GM12892 (cell line): Measurements from ENCODE around the gene GRAMD1A.

Source experiments
- POLR2A ChIP-seq: IDR thresholded peaks from 2 replicates; pipeline ENCODE4 v1.6.1; 2011; ENCODE audit warnings: low read depth, low read length, control low read depth
- POLR2AphosphoS5 ChIP-seq: IDR thresholded peaks from 2 replicates; pipeline ENCODE4 v1.6.1; 2011; ENCODE audit warnings: low read depth, low read length, control low read depth

- no peak for TF ChIP-seq POLR2A
- no peak for TF ChIP-seq POLR2AphosphoS5
These were observed 15.8 kb downstream of the GRAMD1A start for GRCh38 chr19:35015954-35016351.
